SK-N-SH (cell line): ENCODE results near the gene PROX2.

Experiments used
- CTCF ChIP-seq: fragments of 200-600 bp; sonication (generic); IDR thresholded peaks from 2 replicates; pipeline ENCODE4 v1.6.1; 2017; ENCODE audit warnings: antibody characterized with exemption, mild to moderate bottlenecking, moderate library complexity
- EP300 ChIP-seq, 2 experiments: IDR thresholded peaks; 2 replicates each; pipeline versions ENCODE4 v1.4.0 to v1.6.1; 2012; ENCODE audit warnings: borderline replicate concordance in 1 of 2, low read depth in 1 of 2, low read length in 1 of 2
- EZH2phosphoT487 ChIP-seq: fragments of 200-600 bp; sonication (generic); IDR thresholded peaks from 2 replicates; pipeline ENCODE4 v1.6.1; 2017; ENCODE audit warnings: low read depth, mixed run types, mild to moderate bottlenecking, antibody characterized with exemption, moderate library complexity, borderline replicate concordance
- GATA2 ChIP-seq: sonication (generic); formaldehyde crosslinking; IDR thresholded peaks from 2 replicates; pipeline ENCODE4 v1.5.0; 2020; ENCODE audit warnings: mild to moderate bottlenecking, missing genetic modification reagents
- MXI1 ChIP-seq: IDR thresholded peaks from 2 replicates; pipeline ENCODE4 v1.6.1; 2012; ENCODE audit warnings: mild to moderate bottlenecking, low read depth, low read length, improper control_type of control experiment
- POLR2AphosphoS5 ChIP-seq: IDR thresholded peaks from 2 replicates; pipeline ENCODE4 v1.6.1; 2012; ENCODE audit warnings: low read depth, low read length
- SIN3A ChIP-seq: IDR thresholded peaks from 2 replicates; pipeline ENCODE4 v1.6.1; 2012; ENCODE audit warnings: low read depth, mild to moderate bottlenecking, low read length, moderate library complexity, borderline replicate concordance
- SMC3 ChIP-seq: IDR thresholded peaks from 2 replicates; pipeline ENCODE4 v1.6.1; 2012; ENCODE audit warnings: low read depth, low read length, improper control_type of control experiment
- TEAD4 ChIP-seq: IDR thresholded peaks from 2 replicates; pipeline ENCODE4 v1.4.0; 2012; ENCODE audit warnings: mild to moderate bottlenecking, borderline replicate concordance; ENCODE audit not compliant: insufficient read depth
- USF2 ChIP-seq: fragments of 150-350 bp; IDR thresholded peaks from 2 replicates; pipeline ENCODE4 v1.6.1; 2017; ENCODE audit warnings: antibody characterized with exemption, low read length, low read depth, borderline replicate concordance

GRCh38 chr14:74879427-74880182 is 3.7 kb upstream of the PROX2 start:
- TF ChIP-seq SIN3A (no peak), EP300 (IDR thresholded peaks at IDR 0.05; ENCODE audit: borderline replicate concordance in 1 of 2, low read depth in 1 of 2, low read length in 1 of 2) (no peak), CTCF (no peak), EZH2phosphoT487 (no peak), SMC3 (no peak), POLR2AphosphoS5 (no peak), USF2 (no peak), TEAD4 (no peak), GATA2 (CRISPR knock-in tag) (no peak), MXI1 (no peak)
